ENCODE results near the gene SQSTM1.

GRCh38 chr5:179882338-179882737 is 61.6 kb downstream of the SQSTM1 start:
- no peak for TF ChIP-seq CTCF (IDR thresholded peaks at IDR 0.05 in 8 of 11, conservative IDR thresholded peaks at IDR 0.05 in 3 of 11)
- no peak for TF ChIP-seq POLR2A (IDR thresholded peaks at IDR 0.05)
- TF ChIP-seq POLR2AphosphoS5 (IDR thresholded peaks at IDR 0.05), result no peak

All from spleen (tissue), 7 donors.